HG02610 (cell line): Measurements from ENCODE around the gene DDX28.
"Not testable (repeated sequence)": the region's sequence is repeated elsewhere in the genome, so short reads cannot be mapped to it uniquely, and the experiment has no call there.

Experiments
- ATAC-seq: cut with Tn5 transposase; IDR thresholded peaks from one replicate; pipeline ENCODE4 v1.9.1; 2021; ENCODE audit warnings: mild to moderate bottlenecking, moderate library complexity; ENCODE audit not compliant: unreplicated experiment

Gene DDX28

GRCh38 chr16:68037841-68038597 is 15.0 kb upstream of the DDX28 start:
- no peak for ATAC-seq

DNA sequence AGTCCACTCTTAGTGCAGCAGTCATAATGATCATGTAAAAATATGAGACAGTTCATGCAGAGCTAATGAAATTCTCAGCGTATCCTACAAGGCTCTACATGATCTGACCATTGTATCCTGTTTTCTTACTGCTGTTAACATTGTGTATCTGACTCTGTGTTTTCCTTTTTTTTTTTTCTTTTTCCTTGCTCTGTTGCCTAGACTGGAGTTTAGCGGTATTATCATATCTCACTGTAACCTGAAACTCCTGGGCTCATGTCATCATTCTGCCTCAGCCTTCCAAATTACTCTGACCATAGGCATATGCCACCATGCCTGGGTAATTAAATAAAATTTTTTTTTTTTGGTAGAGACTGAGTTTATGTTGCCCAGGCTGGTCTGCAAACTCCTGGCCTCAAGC is 12.2 kb upstream of the DDX28 start:
- no peak for ATAC-seq

- no peak for ATAC-seq
These were observed 10.1 kb upstream of the DDX28 start for GRCh38 chr16:68033101-68033500.

DNA sequence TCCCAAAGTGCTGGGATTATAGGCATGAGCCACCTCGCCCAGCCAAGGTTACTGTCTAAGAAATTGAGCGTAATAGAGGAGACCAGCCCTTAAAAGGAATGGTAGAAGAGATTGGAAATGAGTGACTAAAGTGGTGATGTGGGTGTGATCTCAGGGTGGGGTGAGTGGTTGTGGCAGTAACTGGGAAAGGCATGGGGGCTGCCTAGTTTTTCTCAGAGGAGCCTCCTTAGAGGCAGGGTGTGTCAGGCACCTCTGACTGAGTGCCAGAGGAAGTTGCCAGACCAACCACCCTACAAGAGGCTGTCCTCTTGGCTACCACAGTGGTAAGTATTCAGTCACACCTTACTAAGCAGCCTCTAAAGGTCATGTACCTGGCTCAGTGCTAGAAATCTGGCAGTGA is 8.9 kb upstream of the DDX28 start:
- ATAC-seq = no peak

DNA sequence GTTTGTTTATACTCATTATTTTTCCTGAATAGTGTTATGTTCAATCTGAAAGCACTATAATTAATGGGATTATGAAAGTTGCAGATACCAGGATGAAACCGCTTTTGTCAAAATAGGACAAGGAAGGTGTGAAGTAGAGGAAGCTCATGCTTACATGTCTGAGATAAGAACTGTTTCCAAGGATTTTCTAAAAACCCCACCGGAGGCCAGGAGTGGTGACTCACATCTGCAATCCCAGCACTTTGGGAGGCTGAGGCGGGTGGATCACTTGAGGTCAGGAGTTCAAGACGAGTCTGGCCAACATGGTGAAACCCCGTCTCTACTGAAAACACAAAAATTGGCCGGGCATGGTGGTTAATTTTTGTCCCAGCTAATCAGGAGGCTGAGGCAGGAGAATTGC is 7.1 kb upstream of the DDX28 start:
- not testable (repeated sequence) for ATAC-seq

GRCh38 chr16:68028996-68029395 is 6.0 kb upstream of the DDX28 start:
- ATAC-seq = no peak

DNA sequence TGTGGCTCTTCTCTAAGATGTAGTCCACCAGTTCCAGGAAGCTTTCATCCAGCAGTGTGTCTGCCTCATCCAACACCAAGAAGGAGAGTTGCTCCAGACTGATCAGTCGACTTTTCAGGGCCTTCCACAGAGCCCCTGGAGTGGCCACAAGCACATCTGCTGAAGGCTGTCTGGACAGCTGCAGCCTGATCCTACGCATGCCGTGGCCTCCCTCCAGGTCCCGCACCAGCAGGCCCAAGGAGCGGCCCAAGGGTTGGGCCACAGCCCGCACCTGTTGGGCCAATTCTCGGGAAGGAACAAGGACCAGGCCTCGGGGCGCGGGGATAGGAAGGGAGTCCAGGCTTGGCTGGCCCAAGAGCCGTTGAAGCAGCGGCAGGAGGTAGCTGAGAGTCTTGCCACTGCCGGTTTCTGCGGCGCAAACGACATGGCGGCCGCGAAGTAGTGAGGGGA is 729 bp downstream of the DDX28 start:
- peak; percentile 3 for ATAC-seq

- no peak for ATAC-seq
These were observed 1.5 kb downstream of the DDX28 start for GRCh38 chr16:68021490-68021889.

- ATAC-seq = no peak
These were observed 3.8 kb downstream of the DDX28 start for GRCh38 chr16:68019167-68019680.

DNA sequence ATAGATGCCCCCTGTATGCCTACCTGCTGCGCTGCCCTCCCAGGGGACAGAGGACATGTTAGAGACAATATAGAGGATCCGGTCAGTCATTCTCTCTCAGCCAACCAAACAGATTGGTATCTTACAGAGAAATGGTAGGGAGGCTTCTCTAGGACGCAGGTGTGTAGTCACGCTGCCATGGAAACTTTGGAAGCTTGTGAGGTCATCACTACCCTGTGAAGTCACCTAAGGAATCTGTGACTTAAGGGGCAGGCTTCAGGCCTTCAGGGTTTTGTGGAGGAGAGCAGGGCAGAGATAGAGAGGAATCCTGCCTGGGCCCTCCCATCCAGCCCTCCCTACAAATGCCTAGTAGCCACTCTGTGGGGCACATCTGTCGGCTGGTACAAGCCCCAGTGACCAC is 7.4 kb downstream of the DDX28 start, which contains the start of gene DPEP2NB:
TSS of gene DPEP2NB (minus strand) at position 231 of the 400 bp plus-strand sequence. CDS start at position 90, 141 bp downstream.
- ATAC-seq = no peak

DNA sequence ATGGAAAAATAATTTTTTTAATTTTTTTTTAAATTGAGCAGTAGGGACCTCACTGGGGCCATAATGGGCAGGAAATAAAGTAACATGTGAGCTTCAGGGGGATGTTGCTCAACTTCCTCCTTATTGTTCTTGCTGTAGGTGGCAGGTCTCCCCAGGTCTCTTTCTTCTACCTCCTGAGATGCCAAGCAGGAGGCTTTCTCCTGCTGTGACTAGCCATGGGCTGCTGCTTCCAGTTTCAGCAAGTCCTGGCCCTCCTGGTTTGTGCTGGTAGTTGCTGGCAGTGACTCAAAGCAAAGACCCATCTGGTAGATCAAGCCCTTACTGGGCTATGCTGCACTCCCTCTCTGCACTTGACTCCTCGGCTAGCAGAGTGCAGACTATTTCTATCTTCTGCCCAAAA is 9.6 kb downstream of the DDX28 start:
- no peak for ATAC-seq

DNA sequence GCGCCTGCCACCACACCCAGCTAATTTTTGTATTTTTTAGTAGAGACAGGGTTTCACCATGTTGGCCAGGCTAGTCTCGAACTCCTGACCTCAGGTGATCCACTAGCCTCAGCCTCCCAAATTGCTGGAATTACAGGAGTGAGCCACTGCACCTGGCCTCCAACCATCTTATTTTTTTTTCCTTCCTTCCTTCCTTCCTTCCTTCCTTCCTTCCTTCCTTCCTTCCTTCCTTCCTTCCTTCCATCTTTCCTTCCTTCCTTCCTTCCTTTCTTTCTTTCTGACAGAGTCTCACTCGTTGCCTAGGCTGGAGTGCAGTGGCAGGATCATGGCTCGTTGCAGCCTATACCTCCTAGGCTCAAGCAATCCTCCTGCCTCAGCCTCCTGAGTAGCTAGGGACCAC is 13.2 kb downstream of the DDX28 start:
- not testable (repeated sequence) for ATAC-seq

DNA sequence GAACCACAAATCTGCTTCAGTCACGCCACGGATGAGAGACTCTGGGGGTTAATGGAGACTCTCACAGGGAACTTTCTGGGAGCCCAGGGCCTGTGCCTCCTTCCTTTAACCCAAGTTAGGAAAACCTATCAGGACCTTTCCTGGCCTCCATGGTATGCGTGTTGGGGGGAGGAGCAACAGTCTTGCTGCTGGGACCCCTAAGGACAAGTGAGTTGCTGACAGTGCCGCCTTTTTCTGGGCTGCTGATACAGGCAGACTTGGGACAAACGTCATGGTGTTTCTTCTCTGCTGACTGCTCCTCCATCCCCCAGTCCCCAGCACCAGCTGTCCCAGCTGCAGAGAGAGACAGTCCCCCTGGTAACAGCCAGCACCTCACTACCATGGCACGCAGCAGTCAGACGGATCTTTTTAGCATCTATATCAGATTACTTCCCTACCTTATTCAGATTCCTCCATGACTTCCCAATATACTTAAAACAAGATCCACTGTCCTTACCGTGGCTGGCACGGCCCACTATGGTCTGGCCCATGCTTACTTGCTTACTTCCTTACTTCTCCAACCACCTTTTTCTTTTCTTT is 13.8 kb downstream of the DDX28 start:
- ATAC-seq = no peak

DNA sequence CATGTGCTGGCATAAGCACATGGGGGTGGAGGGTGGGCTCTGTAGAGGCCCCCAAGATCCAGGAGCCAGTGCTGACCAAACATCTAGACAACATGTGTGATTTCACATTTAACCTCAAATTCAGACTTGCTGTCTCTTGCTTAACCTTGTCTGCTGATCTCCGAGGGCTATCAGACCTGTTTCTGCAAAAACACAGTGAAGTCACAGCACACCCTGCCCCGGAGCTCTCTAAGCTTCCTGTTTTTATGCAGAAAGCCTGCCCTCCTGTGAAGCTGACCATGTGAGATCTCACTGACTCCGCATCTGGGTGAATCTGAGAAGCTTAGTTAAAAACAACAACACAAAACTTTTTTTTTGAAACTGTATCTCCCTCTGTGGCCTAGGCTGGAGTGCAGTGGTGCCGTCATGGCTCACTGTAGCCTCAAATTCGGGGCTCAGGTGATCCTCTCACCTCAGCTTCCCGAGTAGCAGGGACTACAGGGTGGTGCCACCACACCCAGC is 17.2 kb downstream of the DDX28 start:
- ATAC-seq = no peak

DNA sequence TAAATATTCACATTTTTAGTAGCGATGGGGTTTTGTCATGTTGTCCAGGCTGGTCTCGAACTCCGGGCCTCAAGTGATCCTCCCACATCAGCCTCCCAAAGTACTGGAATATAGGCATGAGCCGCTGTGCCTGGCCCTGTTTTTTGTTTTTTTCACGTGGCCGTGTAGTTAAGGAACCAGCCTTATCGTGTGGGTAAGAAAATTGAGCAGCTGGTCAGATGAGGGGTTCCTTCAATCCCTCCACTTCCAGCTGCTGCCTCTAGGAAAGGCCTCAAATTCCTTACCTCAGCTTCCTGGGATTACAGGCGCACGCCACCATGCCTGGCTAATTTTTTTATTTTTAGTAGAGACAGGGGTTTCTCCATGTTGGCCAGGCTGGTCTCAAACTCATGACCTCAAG is 17.8 kb downstream of the DDX28 start:
- no peak for ATAC-seq

DNA sequence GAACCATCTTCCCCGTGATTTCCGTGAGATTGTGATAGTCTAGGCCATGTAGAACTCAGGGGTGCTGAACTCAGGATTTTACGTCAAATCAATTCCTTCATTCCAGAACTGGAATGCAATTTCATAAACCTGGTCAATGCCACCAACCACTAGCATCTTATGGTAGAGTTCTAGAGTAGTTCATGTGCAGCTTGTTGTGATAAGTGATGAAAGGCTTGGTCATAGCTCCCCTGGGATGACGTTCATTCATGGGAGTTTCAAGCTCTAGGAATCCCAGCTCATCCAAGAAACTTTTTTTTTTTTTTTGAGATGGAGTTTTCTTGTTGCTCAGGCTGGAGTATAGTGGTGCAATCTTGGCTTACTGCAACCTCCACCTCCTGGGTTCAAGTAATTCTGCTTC is 20.0 kb downstream of the DDX28 start:
- no peak for ATAC-seq

GRCh38 chr16:68000450-68000849 is 22.6 kb downstream of the DDX28 start:
- no peak for ATAC-seq

- no peak for ATAC-seq
These were observed 23.0 kb downstream of the DDX28 start for GRCh38 chr16:67999985-68000384.

DNA sequence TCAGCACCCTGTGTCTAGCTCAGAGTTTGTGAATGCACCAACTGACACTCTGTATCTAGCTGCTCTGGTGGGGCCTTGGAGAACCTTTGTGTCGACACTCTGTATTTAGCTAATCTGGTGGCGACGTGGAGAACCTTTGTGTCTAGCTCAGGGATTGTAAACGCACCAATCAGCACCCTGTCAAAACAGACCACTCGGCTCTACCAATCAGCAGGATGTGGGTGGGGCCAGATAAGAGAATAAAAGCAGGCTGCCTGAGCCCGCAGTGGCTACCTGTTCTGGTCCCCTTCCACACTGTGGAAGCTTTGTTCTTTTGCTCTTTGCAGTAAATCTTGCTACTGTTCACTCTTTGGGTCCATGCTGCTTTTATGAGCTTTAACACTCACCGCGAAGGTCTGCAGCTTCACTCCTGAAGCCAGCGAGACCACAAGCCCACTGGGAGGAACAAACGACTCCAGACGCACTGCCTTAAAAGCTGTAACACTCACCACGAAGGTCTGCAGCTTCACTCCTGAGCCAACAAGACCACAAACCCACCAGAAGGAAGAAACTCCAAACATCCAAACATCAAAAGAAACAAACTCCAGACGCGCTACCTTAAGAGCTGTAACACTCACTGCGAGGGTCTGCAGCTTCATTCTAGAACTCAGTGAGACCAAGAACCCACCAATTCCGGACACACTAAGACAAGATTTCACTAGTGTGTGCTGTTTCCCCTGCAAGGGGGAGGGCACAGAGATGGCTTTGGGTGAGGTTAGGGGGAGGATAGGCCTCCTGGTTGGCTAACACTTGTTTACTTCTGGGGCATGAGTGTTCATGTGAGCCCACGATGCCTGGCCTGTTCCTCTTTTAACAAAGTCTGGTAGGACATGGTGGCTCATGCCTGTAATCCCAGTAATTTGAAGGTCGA is 24.0 kb downstream of the DDX28 start, which contains the start of gene DPEP2:
TSS of gene DPEP2 (minus strand) at position 706 of the 910 bp plus-strand sequence. CDS start 6,272 bp downstream, outside the sequence.
- ATAC-seq = not testable (repeated sequence)

DNA sequence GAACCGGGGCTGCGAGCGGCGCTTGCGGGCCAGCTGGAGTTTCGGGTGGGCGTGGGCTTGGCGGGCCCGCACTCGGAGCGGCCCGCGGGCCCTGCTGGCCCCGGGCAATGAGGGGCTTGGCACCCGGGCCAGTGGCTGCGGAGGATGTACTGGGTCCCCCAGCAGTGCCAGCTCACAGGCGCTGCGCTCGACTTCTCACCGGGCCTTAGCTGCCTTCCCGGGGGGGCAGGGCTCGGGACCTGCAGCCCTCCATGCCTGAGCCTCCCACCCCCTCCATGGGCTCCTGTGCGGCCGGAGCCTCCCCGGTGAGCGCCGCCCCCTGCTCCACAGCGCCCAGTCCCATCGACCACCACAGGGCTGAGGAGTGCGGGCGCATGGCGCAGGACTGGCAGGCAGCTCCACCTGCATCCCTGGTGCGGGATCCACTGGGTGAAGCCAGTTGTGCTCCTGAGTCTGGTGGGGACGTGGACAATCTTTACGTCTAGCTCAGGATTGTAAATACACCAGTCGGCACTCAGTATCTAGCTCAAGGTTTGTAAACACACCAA is 24.7 kb downstream of the DDX28 start:
- not testable (repeated sequence) for ATAC-seq

DNA sequence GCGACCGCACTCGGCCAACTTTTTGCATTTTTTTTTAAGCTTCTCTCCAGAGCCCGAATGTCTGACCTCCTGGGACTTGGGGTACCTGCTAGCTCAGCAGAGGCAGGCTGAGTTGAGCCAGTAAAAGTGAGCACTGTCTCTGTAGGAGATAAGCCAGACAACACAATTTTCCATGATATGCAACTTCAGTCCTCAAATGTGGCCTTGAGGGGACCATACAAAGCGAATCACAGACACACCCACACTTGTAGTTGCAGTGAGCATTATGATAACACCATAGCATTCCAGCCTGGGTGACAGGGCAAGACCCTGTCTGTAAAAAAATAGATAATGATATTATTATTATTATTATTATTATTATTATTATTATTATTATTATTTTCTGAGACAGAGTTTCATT is 26.4 kb downstream of the DDX28 start:
- ATAC-seq = no peak
